Left lung (tissue), 10 donors: ENCODE measurements around the gene WDR20. TPM values are rescaled to one million over a fixed set of nuclear protein-coding genes. Genes with fewer than 3 reads are reported as not detected.

Experiments
- ATAC-seq: fragments of 200-7000 bp; cut with Tn5 transposase; one replicate; pipeline ENCODE4 v1.9.1; 2020; ENCODE audit warnings: moderate library complexity
- DNase-seq, 4 donors: peaks; one replicate each; pipeline ENCODE4 v3.0.0-alpha.2; 2013 to 2020
- H3K27ac ChIP-seq, 2 donors: fragments of 200-600 bp; sonication (generic) in 1 of 2; one replicate each; pipeline versions ENCODE4 v1.5.0 to v1.8.0; 2020 to 2021
- H3K27me3 ChIP-seq, 2 donors: fragments of 200-600 bp; sonication (generic) in 1 of 2; one replicate each; pipeline versions ENCODE4 v1.5.0 to v1.8.0; 2020 to 2021
- H3K36me3 ChIP-seq, 2 donors: fragments of 200-600 bp; sonication (generic) in 1 of 2; one replicate each; pipeline versions ENCODE4 v1.5.0 to v1.8.0; 2020 to 2021
- H3K4me1 ChIP-seq, 2 donors: fragments of 200-600 bp; one replicate each; pipeline ENCODE4 v1.8.0; 2021
- H3K4me3 ChIP-seq, 2 donors: fragments of 200-600 bp; sonication (generic) in 1 of 2; one replicate each; pipeline versions ENCODE4 v1.5.0 to v1.8.0; 2020 to 2021; ENCODE audit warnings: mild to moderate bottlenecking in 1 of 2
- H3K9me3 ChIP-seq, 2 donors: fragments of 200-600 bp; sonication (generic) in 1 of 2; one replicate each; pipeline versions ENCODE4 v1.5.0 to v1.8.0; 2020 to 2021
- intact Hi-C, 2 donors: fragments of 100-400 bp; cut with DNase I; formaldehyde crosslinking; loops; one replicate each; pipeline versions ENCODE4 v1.11.2 to v1.14.2; 2022
- polyA plus RNA-seq, 6 donors: library from polyadenylated mRNA; unstranded; fragments of 120-200 nt; gene quantifications; one replicate each; pipeline ENCODE4 v1.2.1, GENCODE V29; 2013; ENCODE audit not compliant: insufficient read length in 6 of 6
- total RNA-seq, 2 donors: library from RNA; stranded (reverse); fragmentation: NEBNext Ultra II Directional; extraction: Animal tissue kit (Norgen Biotek cat#: 25700); gene quantifications; one replicate each; pipeline ENCODE4 v1.2.1, GENCODE V29; 2021
- TF ChIP-seq, protein P1 (sequence below), 2 donors: fragments of 200-600 bp; sonication (generic) in 1 of 2; IDR thresholded peaks; one replicate each; pipeline versions ENCODE4 v1.5.0 to v1.8.0; 2021; ENCODE audit warnings: antibody characterized with exemption in 2 of 2
- donor health status: DM: no; HTN: yes; CAD: no.
- donor health status: DM: no; HTN: no; CAD: no.

WDR20 gene
- total and polyA plus RNA-seq, 8 donors = 22.4 to 28.4 (median 26.2) TPM

DNA sequence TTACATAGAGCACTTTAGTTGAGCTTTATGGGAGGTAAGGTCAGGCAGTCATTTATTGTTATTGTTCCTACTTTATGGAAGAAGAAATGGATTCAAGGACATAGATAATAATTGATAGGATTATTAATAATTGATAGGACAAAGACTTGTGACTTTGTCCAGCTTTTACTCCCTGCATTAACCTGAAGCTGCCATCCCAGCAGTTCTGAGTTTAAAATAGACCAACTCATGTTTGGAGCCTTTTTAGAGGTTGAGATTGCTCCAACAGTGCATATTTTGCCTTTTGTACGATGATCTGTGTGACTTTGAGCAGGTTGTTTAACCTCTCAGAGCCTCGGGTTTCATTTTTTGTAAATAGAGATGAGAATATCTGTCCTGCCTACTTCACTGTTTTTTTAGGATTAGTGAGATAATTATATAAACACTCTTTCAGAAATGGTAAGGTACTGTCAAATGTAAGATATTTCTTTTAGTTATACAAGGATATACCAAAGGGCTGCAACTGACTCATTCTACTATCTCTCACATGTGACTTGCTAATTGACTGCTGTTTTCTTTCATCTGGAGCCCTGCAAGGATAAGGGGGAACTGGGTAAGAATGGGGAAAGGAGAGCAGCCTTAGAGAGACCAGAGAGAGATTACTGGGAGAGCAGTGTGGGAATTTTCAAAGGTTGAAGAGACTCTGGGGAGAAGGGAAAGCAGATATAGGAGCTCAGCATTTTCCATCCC, 15.3 kb downstream of the WDR20 start:
- ATAC-seq (peak; percentile 36), DNase-seq (no peak)
- H3K4me3 ChIP-seq = no peak overlapping the region
- H3K36me3 ChIP-seq = peaks cover 0 to 15% of the 10 kb centered on the region in 2 donors
- peaks cover 0 to 16% of the 10 kb centered on the region in 2 donors for H3K4me1 ChIP-seq
- H3K27ac ChIP-seq = no peak overlapping the region
- H3K9me3 ChIP-seq = no peaks in the 10 kb centered on the region
- intact Hi-C loops = no loop called here
- H3K27me3 ChIP-seq = no peaks in the 10 kb centered on the region
- TF ChIP-seq, protein P1, sequence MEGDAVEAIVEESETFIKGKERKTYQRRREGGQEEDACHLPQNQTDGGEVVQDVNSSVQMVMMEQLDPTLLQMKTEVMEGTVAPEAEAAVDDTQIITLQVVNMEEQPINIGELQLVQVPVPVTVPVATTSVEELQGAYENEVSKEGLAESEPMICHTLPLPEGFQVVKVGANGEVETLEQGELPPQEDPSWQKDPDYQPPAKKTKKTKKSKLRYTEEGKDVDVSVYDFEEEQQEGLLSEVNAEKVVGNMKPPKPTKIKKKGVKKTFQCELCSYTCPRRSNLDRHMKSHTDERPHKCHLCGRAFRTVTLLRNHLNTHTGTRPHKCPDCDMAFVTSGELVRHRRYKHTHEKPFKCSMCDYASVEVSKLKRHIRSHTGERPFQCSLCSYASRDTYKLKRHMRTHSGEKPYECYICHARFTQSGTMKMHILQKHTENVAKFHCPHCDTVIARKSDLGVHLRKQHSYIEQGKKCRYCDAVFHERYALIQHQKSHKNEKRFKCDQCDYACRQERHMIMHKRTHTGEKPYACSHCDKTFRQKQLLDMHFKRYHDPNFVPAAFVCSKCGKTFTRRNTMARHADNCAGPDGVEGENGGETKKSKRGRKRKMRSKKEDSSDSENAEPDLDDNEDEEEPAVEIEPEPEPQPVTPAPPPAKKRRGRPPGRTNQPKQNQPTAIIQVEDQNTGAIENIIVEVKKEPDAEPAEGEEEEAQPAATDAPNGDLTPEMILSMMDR (IDR thresholded peaks at IDR 0.05) = no peak

DNA sequence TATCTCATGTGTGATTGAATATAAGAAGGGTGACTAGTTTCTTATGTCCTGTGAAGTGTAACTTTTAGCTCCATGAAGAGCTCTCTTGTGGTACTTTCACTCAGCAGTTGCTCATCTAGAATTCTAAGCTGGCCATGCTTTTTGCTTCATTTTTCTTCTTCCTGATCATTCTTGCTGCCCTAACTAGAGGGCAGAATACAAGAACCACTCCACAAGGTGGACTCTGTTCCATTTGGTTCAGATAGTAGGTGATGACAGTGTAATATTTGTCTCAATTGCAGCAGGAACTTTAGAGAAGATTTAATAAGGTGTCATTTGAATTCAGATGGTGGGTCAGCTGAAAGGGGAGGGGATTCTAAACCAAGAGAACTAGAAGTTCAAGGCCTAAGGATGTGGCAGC, 17.6 kb downstream of the WDR20 start:
- TF ChIP-seq, protein P1 (IDR thresholded peaks at IDR 0.05) = no peak
- peaks cover 0 to 16% of the 10 kb centered on the region in 2 donors for H3K4me1 ChIP-seq
- H3K36me3 ChIP-seq = peaks cover 0 to 9% of the 10 kb centered on the region in 2 donors
- intact Hi-C loops = no loop called here
- H3K4me3 ChIP-seq = no peak overlapping the region
- no peaks in the 10 kb centered on the region for H3K27me3 ChIP-seq
- H3K27ac ChIP-seq = no peak overlapping the region
- ATAC-seq (no peak), DNase-seq (no peak)
- H3K9me3 ChIP-seq = no peaks in the 10 kb centered on the region

DNA sequence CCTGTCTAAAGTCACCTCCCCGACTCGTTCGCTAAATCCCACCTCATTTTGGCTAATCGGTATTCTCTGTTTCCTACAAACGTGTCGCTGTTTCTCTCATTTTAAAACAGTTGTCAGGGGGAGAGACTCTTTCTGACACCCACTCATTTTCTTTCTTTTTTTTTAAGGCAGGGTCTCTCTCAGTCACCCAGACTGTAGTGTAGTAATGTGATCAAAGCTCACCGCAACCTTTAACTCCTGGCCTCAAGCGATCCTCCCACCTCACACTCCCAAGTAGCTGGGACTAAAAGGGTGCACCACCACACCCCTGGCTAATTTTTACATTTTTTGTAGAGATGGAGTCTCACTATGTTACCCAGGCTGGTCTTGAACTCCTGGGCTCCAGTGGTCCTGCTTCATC, 19.1 kb downstream of the WDR20 start:
- Histone ChIP-seq H3K4me3 (no peak overlapping the region), H3K27ac (no peak overlapping the region), H3K4me1 (peaks cover 0 to 16% of the 10 kb centered on the region in 2 donors), H3K9me3 (no peaks in the 10 kb centered on the region), H3K27me3 (no peaks in the 10 kb centered on the region), H3K36me3 (peaks cover 0 to 7% of the 10 kb centered on the region in 2 donors)
- TF ChIP-seq, protein P1 (IDR thresholded peaks at IDR 0.05) = no peak
- intact Hi-C loops = no loop called here
- ATAC-seq (no peak), DNase-seq (no peak)

DNA sequence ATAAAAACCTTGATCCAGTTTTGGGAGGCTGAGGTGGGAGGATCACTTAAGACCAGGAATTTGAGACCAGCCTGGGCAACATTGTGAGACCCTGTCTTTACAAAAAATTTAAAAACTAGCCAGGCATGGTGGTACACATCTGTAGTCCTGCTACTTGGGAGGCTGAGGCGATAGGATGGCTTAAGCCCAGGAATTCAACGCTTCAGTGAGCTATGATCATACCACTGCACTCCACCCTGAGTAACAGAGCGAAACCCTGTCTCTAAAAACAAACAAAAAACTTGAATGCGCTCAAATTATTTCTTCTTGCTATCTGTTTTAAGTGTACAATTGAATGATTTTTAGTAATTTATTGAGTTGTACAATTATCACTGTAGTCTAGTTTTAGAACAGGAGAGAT, 20.1 kb downstream of the WDR20 start:
- Histone ChIP-seq H3K4me1 (peaks cover 5 to 26% of the 10 kb centered on the region in 2 donors), H3K9me3 (no peaks in the 10 kb centered on the region), H3K27me3 (no peaks in the 10 kb centered on the region), H3K36me3 (peaks cover 0 to 7% of the 10 kb centered on the region in 2 donors), H3K27ac (no peak overlapping the region), H3K4me3 (no peak overlapping the region)
- DNase-seq (no peak), ATAC-seq (no peak)
- TF ChIP-seq, protein P1 (IDR thresholded peaks at IDR 0.05) = no peak
- intact Hi-C loops = no loop called here

GRCh38 chr14:102162487-102162886, 22.8 kb downstream of the WDR20 start:
- Histone ChIP-seq H3K4me3 (no peak overlapping the region), H3K9me3 (no peaks in the 10 kb centered on the region), H3K27me3 (no peaks in the 10 kb centered on the region), H3K4me1 (peaks cover 5 to 10% of the 10 kb centered on the region in 2 donors), H3K27ac (no peak overlapping the region), H3K36me3 (peaks cover 0 to 10% of the 10 kb centered on the region in 2 donors)
- intact Hi-C loops = no loop called here
- TF ChIP-seq, protein P1 (IDR thresholded peaks at IDR 0.05) = no peak
- ATAC-seq (no peak), DNase-seq (no peak)
